DND-41 (cell line): ENCODE measurements around the gene HCRT.
A peak's percentile ranks its signal among the peaks of the same experiment; 100 is the strongest.

Experiments used
- ATAC-seq: fragments of 200-7000 bp; cut with Tn5 transposase; 3 replicates; pipeline ENCODE4 v1.9.1; 2021; ENCODE audit warnings: low read depth; ENCODE audit not compliant: insufficient read depth
- DNase-seq: peaks from one replicate; pipeline ENCODE4 v3.0.0-alpha.2; 2020
- H2AFZ ChIP-seq: 2 replicates; pipeline ENCODE4 v1.6.0; 2012; ENCODE audit warnings: low read depth, low read length
- H3K27ac ChIP-seq: 2 replicates; pipeline ENCODE4 v1.5.1; 2012; ENCODE audit warnings: low read length, inconsistent platforms
- H3K27me3 ChIP-seq: fragments of 200-600 bp; sonication (generic); 2 replicates; pipeline ENCODE4 v1.6.0; 2012; ENCODE audit warnings: low read length, mild to moderate bottlenecking, inconsistent platforms; ENCODE audit not compliant: insufficient read depth, poor library complexity
- H3K36me3 ChIP-seq: 2 replicates; pipeline ENCODE4 v1.5.1; 2012; ENCODE audit warnings: low read length, inconsistent platforms; ENCODE audit not compliant: insufficient read depth
- H3K4me1 ChIP-seq: 2 replicates; pipeline ENCODE4 v1.5.1; 2012; ENCODE audit warnings: mild to moderate bottlenecking, low read length; ENCODE audit not compliant: insufficient read depth
- H3K4me2 ChIP-seq: 2 replicates; pipeline ENCODE4 v1.6.0; 2012; ENCODE audit warnings: mild to moderate bottlenecking, moderate library complexity, low read length, inconsistent platforms; ENCODE audit not compliant: insufficient read depth
- H3K4me3 ChIP-seq, 2 experiments: fragments of 200-600 bp in 1 of 2; shearing (Covaris generic) in 1 of 2; 2 replicates each; pipeline ENCODE4 v1.5.1; 2012 to 2016; ENCODE audit warnings: inconsistent platforms in 2 of 2, low read length in 2 of 2, mild to moderate bottlenecking in 2 of 2, low read depth in 1 of 2, moderate library complexity in 1 of 2
- H3K79me2 ChIP-seq: 2 replicates; pipeline ENCODE4 v1.6.0; 2012; ENCODE audit warnings: low read length, inconsistent platforms; ENCODE audit not compliant: insufficient read depth
- H3K9ac ChIP-seq: 2 replicates; pipeline ENCODE4 v1.6.0; 2012; ENCODE audit warnings: low read depth, mild to moderate bottlenecking, inconsistent platforms, low read length, moderate library complexity
- H3K9me3 ChIP-seq: 2 replicates; pipeline ENCODE4 v1.5.1; 2012; ENCODE audit warnings: low read length, moderate library complexity, mild to moderate bottlenecking, inconsistent platforms; ENCODE audit not compliant: insufficient read depth, severe bottlenecking
- H4K20me1 ChIP-seq: 2 replicates; pipeline ENCODE4 v1.6.0; 2012; ENCODE audit warnings: low read length; ENCODE audit not compliant: insufficient read depth
- EZH2 ChIP-seq: IDR thresholded peaks from 3 replicates; pipeline ENCODE4 v1.6.1; 2012; ENCODE audit warnings: borderline replicate concordance, low read depth, mild to moderate bottlenecking, moderate library complexity, low read length, inconsistent platforms; ENCODE audit not compliant: severe bottlenecking
- TF ChIP-seq, protein P1 (sequence below): IDR thresholded peaks from 2 replicates; pipeline ENCODE4 v1.5.1; 2012; ENCODE audit warnings: borderline replicate concordance, low read length, moderate library complexity, mild to moderate bottlenecking; ENCODE audit not compliant: poor library complexity, severe bottlenecking; ENCODE audit errors: extremely low read depth

The HCRT gene

DNA sequence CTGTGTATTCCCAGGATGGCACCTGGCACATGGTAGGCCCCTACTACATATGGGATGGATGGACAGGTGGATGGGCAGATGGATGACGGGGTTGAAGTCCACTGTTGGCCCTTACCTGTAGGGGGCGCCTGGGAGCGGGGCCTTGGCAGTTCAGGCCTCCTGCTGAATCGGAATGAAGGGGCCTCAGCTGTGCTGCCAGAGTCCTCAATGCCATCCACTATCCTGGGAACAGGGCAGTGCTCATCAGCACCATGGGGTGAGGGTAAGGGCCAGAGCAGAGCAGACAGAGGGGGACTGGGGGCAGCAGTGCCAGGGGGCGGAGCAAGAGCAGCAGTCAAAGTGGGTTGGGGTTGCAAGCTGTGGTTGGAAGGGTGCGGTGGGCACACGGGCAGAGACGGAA lies 22.1 kb downstream of the HCRT start:
- no peaks in the 10 kb centered on the region for H4K20me1 ChIP-seq
- H3K4me2 ChIP-seq: no peak overlapping the region
- ATAC-seq: no peak; the same call in 2 of the 3 replicates
- no peak overlapping the region for H3K4me3 ChIP-seq
- H2AFZ ChIP-seq: no peak overlapping the region
- no peaks in the 10 kb centered on the region for H3K36me3 ChIP-seq
- H3K9ac ChIP-seq: no peak overlapping the region
- DNase-seq: peak; percentile 38
- H3K9me3 ChIP-seq: no peaks in the 10 kb centered on the region
- H3K79me2 ChIP-seq: no peaks in the 10 kb centered on the region
- no peak for TF ChIP-seq EZH2
- TF ChIP-seq, protein P1, sequence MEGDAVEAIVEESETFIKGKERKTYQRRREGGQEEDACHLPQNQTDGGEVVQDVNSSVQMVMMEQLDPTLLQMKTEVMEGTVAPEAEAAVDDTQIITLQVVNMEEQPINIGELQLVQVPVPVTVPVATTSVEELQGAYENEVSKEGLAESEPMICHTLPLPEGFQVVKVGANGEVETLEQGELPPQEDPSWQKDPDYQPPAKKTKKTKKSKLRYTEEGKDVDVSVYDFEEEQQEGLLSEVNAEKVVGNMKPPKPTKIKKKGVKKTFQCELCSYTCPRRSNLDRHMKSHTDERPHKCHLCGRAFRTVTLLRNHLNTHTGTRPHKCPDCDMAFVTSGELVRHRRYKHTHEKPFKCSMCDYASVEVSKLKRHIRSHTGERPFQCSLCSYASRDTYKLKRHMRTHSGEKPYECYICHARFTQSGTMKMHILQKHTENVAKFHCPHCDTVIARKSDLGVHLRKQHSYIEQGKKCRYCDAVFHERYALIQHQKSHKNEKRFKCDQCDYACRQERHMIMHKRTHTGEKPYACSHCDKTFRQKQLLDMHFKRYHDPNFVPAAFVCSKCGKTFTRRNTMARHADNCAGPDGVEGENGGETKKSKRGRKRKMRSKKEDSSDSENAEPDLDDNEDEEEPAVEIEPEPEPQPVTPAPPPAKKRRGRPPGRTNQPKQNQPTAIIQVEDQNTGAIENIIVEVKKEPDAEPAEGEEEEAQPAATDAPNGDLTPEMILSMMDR: peak; percentile 74
- H3K27me3 ChIP-seq: no peaks in the 10 kb centered on the region
- H3K27ac ChIP-seq: no peak overlapping the region
- no peaks in the 10 kb centered on the region for H3K4me1 ChIP-seq

- H3K4me1 ChIP-seq: peaks cover 7% of the 10 kb centered on the region
Measured at GRCh38 chr17:42160531-42160910, 24.7 kb downstream of the HCRT start.

DNA sequence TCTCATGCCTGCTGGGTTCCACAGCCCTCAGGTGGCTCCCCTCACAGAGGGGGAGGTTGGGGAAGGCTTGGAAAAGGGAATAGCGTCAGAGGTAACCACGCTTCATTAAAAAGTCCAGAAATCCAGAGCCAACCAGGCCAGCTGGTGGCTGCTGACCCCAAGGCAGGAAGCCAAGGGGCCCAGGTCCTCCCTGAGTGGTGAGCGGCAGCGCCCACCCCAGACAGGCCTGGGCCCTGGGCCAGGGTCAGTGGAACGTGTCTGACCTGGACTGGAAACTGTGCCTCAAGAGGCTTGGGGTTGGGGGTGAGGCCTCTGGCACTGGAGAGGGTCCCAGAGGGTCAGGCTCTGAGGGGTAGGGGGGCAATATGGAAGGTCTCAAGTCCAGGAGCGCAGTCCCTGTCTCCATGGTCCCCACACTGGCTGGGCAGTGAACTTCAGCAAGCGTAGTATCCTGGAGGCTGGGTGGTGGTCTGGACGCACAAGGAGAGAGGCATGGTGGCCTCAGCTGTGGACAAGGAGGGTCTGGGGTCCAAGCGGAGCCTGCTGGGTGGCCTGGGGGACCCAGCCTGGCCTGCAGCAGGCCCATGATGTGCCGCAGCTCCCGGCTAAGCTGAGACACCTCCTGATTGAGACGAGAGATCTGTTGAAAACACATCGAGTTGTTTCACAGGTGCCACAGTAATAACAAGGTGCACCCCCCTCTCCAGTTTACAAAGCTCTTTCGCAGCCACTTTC lies 25.3 kb downstream of the HCRT start:
- Histone ChIP-seq H3K4me2 (no peak overlapping the region), H3K4me3 (no peak overlapping the region), H3K9ac (no peak overlapping the region), H3K27ac (no peak overlapping the region), H3K9me3 (no peaks in the 10 kb centered on the region), H3K36me3 (no peaks in the 10 kb centered on the region), H4K20me1 (no peaks in the 10 kb centered on the region), H3K79me2 (no peaks in the 10 kb centered on the region), H2AFZ (no peak overlapping the region; the same call in 1 of the 2 replicates), H3K27me3 (no peaks in the 10 kb centered on the region), H3K4me1 (peaks cover 11% of the 10 kb centered on the region)
- no peak for DNase-seq
- ATAC-seq: no peak
- no peak for TF ChIP-seq EZH2
- TF ChIP-seq, protein P1: no peak

More at GRCh38 chr17:42160531-42160910, 24.7 kb downstream of the HCRT start:
- TF ChIP-seq, protein P1: no peak
- no peak for TF ChIP-seq EZH2
- Histone ChIP-seq H3K36me3 (no peaks in the 10 kb centered on the region), H3K27me3 (no peaks in the 10 kb centered on the region), H2AFZ (no peak overlapping the region), H3K79me2 (no peaks in the 10 kb centered on the region), H3K9me3 (no peaks in the 10 kb centered on the region), H3K27ac (no peak overlapping the region), H3K4me3 (no peak overlapping the region), H3K4me2 (no peak overlapping the region), H3K9ac (no peak overlapping the region), H4K20me1 (no peaks in the 10 kb centered on the region)
- DNase-seq (no peak), ATAC-seq (no peak)
